Kidney glomerular epithelial cell (primary cell): ENCODE results near the gene SH2D2A.

Source experiments
- DNase-seq: peaks from one replicate; lab custom pipeline; 2025; lab: John Stamatoyannopoulos, UW

The SH2D2A gene

DNA sequence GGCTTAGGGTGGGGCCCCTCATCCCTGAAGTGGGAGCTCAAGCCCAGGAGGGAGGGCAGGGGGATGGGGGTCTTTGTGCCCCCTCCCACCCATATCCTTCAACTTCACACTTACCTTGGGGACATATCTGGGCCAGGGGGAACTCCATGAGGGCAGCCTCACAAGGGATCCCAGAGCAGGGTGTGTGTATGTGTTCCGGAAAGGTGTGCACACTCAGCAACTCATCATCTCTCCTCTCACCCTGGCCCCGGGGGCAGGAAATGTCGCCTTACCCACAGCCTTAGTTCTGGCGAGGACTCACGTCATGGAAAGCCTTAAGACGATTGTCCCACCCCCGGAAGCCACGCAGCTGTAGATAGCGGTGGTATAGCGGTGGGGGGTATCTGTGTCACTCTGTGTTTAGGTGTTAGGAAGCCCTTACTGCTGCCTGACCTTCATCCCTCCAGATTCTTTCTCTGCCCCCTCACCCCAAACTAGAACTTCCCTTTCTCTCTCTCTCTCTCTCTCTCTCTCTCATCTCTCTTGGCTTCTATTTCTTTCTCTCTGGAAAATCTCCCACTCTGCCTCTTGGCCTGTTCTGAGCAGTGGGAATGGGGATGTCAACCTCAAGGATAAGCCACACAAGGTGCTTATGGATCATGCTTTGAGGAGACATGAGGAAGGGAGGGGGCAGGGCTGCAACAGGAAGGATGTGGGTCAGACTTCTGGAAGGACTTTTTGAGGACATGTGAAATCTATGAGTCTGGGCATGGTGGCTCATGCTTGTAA, at the start of gene SH2D2A:
SH2D2A (minus strand) TSS at position 288 of the 768 bp plus-strand sequence; CDS start at position 148, 140 bp downstream.
- DNase-seq, result no peak

GRCh38 chr1:156865865-156866248, 49.2 kb upstream of the SH2D2A start:
- DNase-seq, result no peak

GRCh38 chr1:156865258-156865657, 48.6 kb upstream of the SH2D2A start:
- DNase-seq, result no peak

- no peak for DNase-seq
Observed at GRCh38 chr1:156864796-156865195, 48.1 kb upstream of the SH2D2A start.

DNA sequence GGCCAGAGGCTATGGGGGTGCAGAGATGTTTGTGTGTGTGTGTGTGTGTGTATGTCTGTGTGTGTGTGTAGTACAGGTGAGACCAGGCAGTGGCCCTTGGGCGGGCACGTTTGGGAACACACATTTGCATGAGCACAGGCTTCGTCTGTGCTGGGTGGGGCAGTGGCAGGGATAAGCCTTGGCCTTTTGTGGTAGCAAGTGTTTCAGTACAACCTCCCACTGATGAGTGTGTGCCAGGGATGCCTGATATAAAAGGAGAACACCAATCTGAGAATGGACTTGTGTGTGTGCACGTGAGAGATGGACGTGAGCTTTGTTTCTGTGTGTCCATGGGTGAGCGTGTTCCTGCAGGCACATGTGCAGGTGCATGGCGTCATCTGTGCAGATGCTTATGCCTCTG, 47.0 kb upstream of the SH2D2A start:
- DNase-seq, result no peak

DNA sequence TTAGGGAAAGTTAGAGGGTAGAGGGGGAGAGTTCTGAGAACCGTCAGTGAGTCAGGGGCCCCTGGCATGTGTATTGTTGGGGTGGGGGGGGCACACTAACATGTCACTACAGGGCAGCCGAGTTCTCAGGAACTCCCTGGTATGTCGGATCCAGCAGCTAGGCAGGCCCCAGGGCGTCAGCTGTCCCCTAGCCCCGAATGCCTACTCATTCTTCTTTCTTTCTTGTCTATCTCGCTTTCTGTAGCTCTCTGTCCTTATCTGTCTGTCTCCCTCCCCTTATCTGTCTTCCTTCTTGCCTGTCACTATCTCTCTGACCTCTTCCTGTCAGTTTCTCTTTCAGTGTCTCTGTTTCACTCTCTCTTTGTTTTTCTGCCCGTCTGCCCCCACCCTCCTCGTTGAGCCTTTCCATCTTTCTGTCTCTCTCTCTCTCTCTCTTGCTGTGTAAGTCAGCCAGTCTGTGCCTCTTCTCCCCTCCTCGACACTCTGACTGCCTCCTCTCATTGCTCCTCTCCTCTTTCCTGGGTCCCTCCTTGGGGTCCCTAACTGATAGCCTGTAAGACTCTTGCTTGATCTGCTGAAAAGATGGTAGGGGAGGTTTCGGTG, 46.5 kb upstream of the SH2D2A start:
- DNase-seq, result no peak

GRCh38 chr1:156862584-156862983, 45.9 kb upstream of the SH2D2A start:
- DNase-seq, result no peak

DNA sequence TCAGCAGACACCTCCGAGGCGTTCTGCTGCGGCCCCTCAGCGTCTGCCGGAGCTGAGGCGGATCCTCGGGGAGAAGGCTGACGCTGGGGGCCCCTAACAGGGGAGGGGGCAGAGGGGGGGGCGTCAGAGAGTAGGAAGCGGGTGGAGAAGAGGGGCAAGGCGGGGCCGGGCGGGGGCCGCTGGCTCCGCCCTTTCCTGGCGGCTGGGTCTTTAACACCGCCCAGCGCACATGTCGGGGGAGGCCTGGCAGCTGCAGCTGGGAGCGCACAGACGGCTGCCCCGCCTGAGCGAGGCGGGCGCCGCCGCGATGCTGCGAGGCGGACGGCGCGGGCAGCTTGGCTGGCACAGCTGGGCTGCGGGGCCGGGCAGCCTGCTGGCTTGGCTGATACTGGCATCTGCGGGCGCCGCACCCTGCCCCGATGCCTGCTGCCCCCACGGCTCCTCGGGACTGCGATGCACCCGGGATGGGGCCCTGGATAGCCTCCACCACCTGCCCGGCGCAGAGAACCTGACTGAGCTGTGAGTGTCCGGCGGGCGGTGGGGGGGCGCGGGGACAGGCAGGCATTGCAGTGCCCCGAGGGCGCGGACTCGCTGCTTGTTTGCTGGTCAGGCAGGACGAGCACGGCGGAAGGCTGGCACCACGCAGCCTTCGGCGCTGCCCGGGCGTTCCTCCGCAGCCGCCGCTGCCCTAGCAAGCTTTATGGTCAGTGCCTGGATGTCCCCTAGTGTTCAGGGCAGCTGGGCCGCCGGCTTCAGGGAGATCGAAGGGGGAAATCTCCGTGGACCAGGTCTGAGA, 44.2 kb upstream of the SH2D2A start, which contains the start of gene NTRK1:
NTRK1 (plus strand) TSS at position 238 of the 796 bp plus-strand sequence; CDS start at position 308, 70 bp downstream.
- no peak for DNase-seq

DNA sequence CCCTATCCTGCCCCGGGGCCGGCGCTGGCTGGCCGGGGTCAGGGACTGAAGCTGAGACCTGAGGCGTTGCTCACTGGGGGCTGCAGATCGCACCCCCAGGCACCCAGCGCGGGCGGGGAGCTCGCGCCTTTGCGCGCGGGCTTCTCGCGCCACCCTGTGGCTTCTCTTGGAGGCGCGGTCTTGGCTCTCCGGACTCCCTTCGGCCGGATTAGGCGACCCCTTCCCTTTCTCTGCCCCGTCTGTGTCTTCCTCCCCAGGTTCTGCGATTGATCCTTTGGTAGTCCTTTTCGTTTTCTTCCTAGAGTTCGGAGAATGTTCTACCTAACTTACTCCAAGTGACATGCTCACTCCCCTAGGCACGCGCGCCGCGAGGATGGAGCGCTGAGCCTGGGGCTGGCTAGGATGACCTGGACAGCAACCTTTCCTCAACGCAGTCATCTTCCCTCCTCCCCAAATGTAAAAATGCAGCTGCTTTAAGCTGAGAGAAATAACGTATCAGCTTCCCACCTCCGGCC, 43.5 kb upstream of the SH2D2A start:
- DNase-seq, result peak; percentile 36

DNA sequence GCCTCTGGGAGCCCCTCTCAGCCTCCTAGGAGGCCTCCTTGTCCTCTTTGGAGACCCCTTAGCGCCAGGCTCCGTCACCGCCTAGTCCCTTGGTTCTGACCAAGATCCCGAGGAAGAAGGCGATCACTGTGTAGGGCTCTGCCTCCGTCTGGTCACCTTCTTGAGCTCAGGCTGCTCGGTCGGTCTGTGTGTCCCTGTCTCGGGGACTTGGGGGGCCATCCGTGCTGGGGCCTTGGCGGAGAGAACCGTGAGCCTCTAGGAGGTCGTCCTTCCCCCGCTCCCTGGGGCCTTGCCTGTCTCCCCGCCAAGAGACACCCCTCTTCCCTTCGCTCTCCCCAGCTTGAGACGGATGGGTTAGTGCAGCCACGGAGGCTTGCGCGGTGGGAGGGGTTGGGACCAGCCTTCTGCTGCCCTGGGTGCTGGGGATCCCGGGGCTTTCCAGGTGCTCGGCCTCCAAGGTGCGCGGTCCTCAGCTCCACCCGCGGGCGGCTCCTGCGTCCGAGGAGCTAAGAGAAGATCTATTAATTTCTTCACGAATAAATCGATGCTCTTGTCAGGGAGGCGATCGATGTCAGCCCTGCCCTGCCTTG, 43.0 kb upstream of the SH2D2A start:
- DNase-seq, result no peak

DNA sequence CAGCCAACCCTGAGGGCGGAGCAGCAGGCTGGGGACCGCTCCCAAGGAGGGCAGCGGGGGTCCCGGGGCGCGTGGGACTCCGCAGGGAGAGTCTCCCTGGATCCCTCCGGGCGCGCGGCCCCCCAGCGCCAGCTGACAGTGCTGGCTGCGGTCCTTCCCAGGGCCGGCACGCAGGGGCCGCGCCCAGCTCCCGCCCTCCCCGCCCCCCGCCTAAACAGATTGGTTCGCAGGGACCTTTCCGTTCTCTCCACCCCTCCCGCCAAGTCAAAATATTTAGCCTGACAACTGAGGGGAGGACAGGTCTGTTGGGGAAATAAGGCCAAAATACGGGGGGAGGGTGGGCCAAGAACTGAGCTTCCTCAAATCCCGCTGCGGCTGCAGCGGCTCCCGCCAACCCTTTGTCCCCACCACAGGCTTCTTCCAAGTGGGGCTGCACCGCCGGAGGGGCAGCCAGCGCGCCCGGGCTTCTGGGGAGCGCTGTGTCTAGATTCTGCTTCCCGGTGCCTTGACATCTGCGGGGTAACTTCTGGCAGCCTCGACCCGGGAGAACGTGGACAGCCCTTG, 42.4 kb upstream of the SH2D2A start, which contains the start of gene INSRR:
INSRR (minus strand) TSS at position 159 of the 564 bp plus-strand sequence. CDS start 496 bp downstream, outside the sequence.
- no peak for DNase-seq

DNA sequence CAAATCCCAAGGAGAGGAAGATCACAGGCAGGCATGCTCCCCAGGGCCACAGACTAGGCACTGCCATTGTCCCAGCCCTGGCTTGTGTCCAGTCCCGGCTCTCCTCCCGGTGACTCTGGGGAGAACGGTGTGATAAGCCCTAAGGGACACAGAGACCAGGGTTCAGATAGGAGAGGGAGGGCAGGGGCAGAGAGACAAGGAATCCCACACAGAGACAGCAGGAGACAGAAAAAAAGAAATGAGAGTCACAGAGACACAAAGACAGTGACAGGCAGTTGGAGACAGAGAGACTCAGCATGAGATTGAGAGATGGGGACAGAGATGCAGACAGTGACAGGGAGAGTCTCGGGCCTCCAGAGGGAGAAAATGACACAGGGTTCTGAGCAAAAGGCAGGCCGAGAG, 41.9 kb upstream of the SH2D2A start:
- no peak for DNase-seq

DNA sequence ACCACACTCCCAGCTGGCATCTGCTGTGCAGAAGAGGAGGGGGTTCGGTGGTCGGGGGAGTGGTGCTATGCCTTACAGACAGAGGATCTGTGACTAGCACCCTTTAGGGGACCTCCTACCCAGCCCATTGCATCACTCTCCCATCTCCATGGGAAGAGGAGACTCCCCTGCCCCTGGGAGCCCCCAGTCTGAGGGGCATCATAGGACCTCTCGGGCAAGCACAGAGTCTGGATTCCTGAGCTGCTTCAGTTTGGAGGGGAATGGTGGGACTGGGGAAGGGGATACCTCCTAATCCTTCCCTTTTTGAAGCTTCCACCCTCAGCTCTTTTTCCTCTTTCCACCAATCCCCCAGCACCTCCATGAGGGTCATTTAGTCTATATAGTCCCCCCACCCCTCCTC, 40.9 kb upstream of the SH2D2A start:
- DNase-seq, result no peak

DNA sequence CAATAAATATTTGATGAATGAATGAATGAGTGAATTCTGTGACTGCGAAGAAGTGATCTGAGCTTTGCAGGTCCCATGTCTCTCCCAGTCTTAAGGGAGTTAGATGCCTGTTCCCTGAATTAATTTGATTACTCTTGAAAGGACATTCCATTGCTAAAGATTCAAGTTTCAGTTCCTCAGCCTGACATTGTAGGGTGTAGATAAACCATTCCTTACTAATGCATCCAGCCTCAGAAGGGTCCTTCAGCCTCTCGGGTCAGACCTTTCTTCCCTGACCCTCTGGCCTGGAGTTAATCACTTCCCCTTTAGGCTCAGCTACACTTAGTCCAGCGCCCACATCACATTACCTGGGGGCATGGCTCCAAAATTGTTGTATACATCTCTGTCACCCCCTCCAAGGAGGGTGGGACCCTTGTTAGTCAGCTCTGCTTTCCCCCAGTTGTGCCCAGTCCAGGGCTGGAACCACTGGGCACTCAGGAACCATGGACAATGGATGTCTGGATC, 39.7 kb upstream of the SH2D2A start:
- no peak for DNase-seq

DNA sequence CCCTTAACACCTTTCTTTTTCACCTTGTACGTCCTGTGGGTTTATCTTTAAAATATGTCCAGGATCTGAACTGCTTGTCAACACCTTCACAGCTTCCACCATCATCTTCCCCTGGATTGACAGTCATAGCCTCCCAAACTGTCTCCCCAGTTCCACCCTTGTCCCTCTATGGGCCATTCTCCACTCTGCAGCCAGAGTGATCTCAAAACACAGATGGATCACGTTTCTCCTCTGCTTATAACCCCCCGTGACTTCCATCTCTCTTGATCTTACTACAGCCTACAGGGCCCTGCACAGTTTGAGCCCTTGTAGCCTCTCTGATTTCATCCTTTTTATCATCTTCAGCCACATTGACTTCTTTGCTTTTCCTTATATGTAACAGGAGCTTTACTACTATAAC, 38.0 kb upstream of the SH2D2A start:
- no peak for DNase-seq

- no peak for DNase-seq
Observed at GRCh38 chr1:156853761-156854160, 37.1 kb upstream of the SH2D2A start.

- DNase-seq, result no peak
Observed at GRCh38 chr1:156852418-156852874, 35.8 kb upstream of the SH2D2A start.

DNA sequence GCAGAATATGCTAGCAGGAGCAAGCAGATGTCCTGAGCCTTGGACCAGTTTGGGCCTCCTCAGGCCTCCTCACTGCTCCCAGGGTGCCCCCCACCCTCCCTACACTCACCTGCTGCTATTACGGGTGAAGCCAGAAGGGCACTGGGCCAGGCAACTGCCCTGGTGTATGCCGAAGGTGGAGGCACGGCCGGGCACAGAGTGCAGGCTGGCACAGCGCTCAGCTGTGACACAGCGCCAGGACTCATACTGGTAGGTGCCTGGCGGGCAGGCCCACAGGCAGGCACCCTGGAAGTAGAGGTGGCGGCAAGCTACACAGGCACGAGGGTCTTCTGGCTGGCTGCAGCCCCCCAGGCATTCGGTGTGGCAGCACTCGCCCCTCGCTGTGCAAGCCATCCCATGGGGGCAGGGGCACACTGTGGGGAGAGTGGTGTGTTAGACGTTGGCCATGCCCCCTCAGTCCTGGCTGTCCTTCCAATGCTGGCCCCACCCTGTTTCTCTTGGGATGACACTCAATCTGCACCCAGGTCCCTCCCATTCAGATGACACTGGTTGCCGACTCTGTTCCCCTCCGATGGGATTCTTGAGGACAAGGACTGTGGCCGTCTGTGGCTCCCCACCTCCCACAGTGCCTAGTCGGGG, 35.2 kb upstream of the SH2D2A start:
- no peak for DNase-seq

- DNase-seq, result no peak
Observed at GRCh38 chr1:156849151-156849496, 32.5 kb upstream of the SH2D2A start.

GRCh38 chr1:156848461-156849150, 32.0 kb upstream of the SH2D2A start:
- no peak for DNase-seq
